Cardiac septum (tissue), 1 donor: ENCODE measurements around the gene PTPA. TPM values are rescaled to one million over a fixed set of nuclear protein-coding genes. Genes with fewer than 3 reads are reported as not detected.

ENCODE experiments used
- DNase-seq: peaks from one replicate; pipeline ENCODE4 v3.0.0-alpha.2; 2020; ENCODE audit warnings: low spot score
- intact Hi-C: fragments of 100-400 bp; cut with DNase I; formaldehyde crosslinking; loops from one replicate; pipeline ENCODE4 v1.14.0; 2022
- total RNA-seq: library from RNA; stranded (reverse); fragmentation: NEBNext Ultra II Directional; extraction: Animal tissue kit (Norgen Biotek cat#: 25700); gene quantifications from one replicate; pipeline ENCODE4 v1.2.1, GENCODE V29; 2021
- donor health status: DM: no; HTN: no; CAD: no.

PTPA gene
- total RNA-seq, 1 donor from 2014 or later, result 204 TPM

- no peak for DNase-seq
- intact Hi-C loops, result no loop called here
These were observed 61.0 kb downstream of the PTPA start for GRCh38 chr9:129171993-129172751.

- no peak for DNase-seq
- intact Hi-C loops, result no loop called here
These were observed 61.6 kb downstream of the PTPA start for GRCh38 chr9:129172816-129173215.

- no peak for DNase-seq
- intact Hi-C loops, result loop anchor here (1.0 to 2.0 kb wide), 4 partner anchors 161 to 438 kb away; no protein-coding TSS in a partner anchor
These were observed 62.3 kb downstream of the PTPA start for GRCh38 chr9:129173296-129174101.

GRCh38 chr9:129174102-129174723, 63.0 kb downstream of the PTPA start:
- intact Hi-C loops, result loop anchor here (1.0 to 2.0 kb wide), 4 partner anchors 161 to 437 kb away; no protein-coding TSS in a partner anchor
- DNase-seq, result peak; percentile 95

GRCh38 chr9:129174724-129175514, 63.7 kb downstream of the PTPA start:
- intact Hi-C loops, result loop anchor here (1.0 to 2.0 kb wide), 6 partner anchors 35 to 436 kb away; no protein-coding TSS in a partner anchor
- peak; percentile 90 for DNase-seq

- intact Hi-C loops, result loop anchor here (1.0 to 2.0 kb wide), 5 partner anchors 35 to 321 kb away; no protein-coding TSS in a partner anchor
- no peak for DNase-seq
These were observed 64.3 kb downstream of the PTPA start for GRCh38 chr9:129175515-129175824.

GRCh38 chr9:129175825-129176633, 64.8 kb downstream of the PTPA start:
- intact Hi-C loops, result loop anchor here (1.0 to 2.0 kb wide), 5 partner anchors 36 to 321 kb away; no protein-coding TSS in a partner anchor

GRCh38 chr9:129176701-129177442, 65.7 kb downstream of the PTPA start:
- DNase-seq, result no peak
- intact Hi-C loops, result no loop called here

More at GRCh38 chr9:129175825-129176633, 64.8 kb downstream of the PTPA start:
- DNase-seq, result peak; percentile 92

- intact Hi-C loops, result no loop called here
- DNase-seq, result no peak
These were observed 66.2 kb downstream of the PTPA start for GRCh38 chr9:129177443-129177790.

- intact Hi-C loops, result no loop called here
- peak; percentile 98 for DNase-seq
These were observed 66.8 kb downstream of the PTPA start, which contains the start of gene IER5L for GRCh38 chr9:129177791-129178567. Gene IER5L (minus strand): TSS chr9:129178261. CDS start chr9:129178052, 209 bp downstream.

GRCh38 chr9:129178568-129179382, 67.6 kb downstream of the PTPA start:
- intact Hi-C loops, result no loop called here
- DNase-seq, result no peak

- intact Hi-C loops, result no loop called here
- DNase-seq, result no peak
These were observed 70.0 kb downstream of the PTPA start for GRCh38 chr9:129181246-129181645.

- intact Hi-C loops, result no loop called here
- DNase-seq, result no peak
These were observed 70.9 kb downstream of the PTPA start for GRCh38 chr9:129182122-129182521.

GRCh38 chr9:129182625-129183494, 71.6 kb downstream of the PTPA start:
- no peak for DNase-seq
- intact Hi-C loops, result no loop called here

- intact Hi-C loops, result no loop called here
These were observed 72.4 kb downstream of the PTPA start for GRCh38 chr9:129183495-129184218.

More at GRCh38 chr9:129183495-129184218, 72.4 kb downstream of the PTPA start:
- DNase-seq, result no peak
